GM12891 (cell line): ENCODE data around the gene NINL.
"Not testable (repeated sequence)": the region's sequence is repeated elsewhere in the genome, so short reads cannot be mapped to it uniquely, and the experiment has no call there.

ENCODE experiments used
- PAX5 ChIP-seq: IDR thresholded peaks from 2 replicates; pipeline ENCODE4 v1.6.1; 2011; ENCODE audit warnings: low read length, moderate library complexity, mild to moderate bottlenecking; ENCODE audit not compliant: insufficient read depth, severe bottlenecking
- POLR2A ChIP-seq: IDR thresholded peaks from 2 replicates; pipeline ENCODE4 v1.6.1; 2011; ENCODE audit warnings: low read depth, low read length, control low read depth
- POLR2AphosphoS5 ChIP-seq: IDR thresholded peaks from 2 replicates; pipeline ENCODE4 v1.6.1; 2011; ENCODE audit warnings: low read depth, low read length, control low read depth
- POU2F2 ChIP-seq: IDR thresholded peaks from 2 replicates; pipeline ENCODE4 v1.6.1; 2011; ENCODE audit warnings: low read depth, mild to moderate bottlenecking, control low read depth, low read length, moderate library complexity
- SPI1 ChIP-seq: IDR thresholded peaks from 2 replicates; pipeline ENCODE4 v1.6.1; 2011; ENCODE audit warnings: low read depth, low read length, control low read depth
- TAF1 ChIP-seq: IDR thresholded peaks from 2 replicates; pipeline ENCODE4 v1.6.1; 2011; ENCODE audit warnings: low read depth, low read length, control low read depth

- not testable (repeated sequence) for TF ChIP-seq POLR2A, POLR2AphosphoS5, TAF1, POU2F2, PAX5, SPI1
Measured at GRCh38 chr20:25561771-25562170, 23.6 kb downstream of the NINL start.
